ENCODE measurements around the gene UGT1A9.
A peak's percentile ranks its signal among the peaks of the same experiment; 100 is the strongest.
"Not testable (repeated sequence)": the region's sequence is repeated elsewhere in the genome, so short reads cannot be mapped to it uniquely, and the experiment has no call there.

Gene UGT1A9

DNA sequence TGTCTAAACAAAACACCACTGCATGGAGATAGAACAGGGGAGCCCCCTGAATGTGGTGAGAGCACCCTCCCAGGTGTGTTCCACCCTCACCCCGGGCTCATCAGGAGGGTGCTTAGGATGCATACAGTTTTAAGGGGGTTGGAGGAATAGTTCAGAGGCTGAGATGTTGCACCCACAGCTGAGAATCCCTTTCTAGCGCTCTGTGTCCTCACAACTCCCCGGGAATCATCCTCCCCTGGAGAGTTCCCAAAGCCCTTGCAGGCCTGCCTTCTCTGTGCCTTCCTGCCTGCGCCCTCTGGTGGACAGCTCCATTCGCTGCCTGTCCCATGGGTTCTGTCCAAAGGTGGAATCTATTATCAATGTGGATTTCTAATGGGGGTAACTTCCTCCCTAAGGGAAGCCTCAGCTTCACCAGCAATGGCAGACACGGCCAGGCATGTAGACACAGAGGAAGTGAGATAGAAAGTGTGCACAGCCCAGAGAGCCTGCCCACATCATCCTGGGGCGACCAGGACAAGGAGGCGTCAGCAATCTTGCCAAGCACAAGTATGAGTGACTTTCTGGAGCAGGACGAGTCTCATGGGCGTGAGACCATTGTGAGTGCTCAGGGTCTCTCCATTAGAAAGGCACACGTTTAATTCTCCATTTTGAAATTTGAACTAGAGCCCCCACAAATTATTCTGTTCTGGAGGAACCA, 39.8 kb downstream of the UGT1A9 start:
- peak; percentile 52 for DNase-seq (ENCODE audit: low spot score)

DNA sequence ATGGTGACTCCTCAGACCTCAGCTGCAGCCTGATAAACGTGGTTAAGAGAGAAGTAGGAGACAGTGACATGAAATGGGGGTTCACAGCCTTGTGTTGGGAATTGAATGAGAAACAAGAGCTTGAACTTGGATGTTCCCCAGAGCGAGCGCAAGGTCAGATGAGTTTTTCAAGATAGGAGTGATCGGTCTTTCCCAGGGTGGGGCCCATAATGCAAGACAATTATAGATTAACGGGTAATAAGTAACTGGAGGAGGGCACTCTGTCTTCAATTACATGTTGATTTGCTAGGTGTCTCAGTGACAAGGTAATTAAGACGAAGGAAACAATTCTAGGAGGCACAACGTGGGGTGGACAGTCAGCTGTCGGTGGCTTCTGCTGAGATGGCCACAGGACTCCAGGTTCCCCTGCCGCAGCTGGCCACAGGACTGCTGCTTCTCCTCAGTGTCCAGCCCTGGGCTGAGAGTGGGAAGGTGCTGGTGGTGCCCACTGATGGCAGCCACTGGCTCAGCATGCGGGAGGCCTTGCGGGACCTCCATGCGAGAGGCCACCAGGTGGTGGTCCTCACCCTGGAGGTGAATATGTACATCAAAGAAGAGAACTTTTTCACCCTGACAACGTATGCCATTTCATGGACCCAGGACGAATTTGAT, 41.0 kb downstream of the UGT1A9 start, which contains the start of gene UGT1A5:
Gene UGT1A5 (plus strand): TSS at position 297 of the 651 bp plus-strand sequence. CDS start 85 bp downstream, at position 382.
- DNase-seq (ENCODE audit: low spot score) = no peak

DNA sequence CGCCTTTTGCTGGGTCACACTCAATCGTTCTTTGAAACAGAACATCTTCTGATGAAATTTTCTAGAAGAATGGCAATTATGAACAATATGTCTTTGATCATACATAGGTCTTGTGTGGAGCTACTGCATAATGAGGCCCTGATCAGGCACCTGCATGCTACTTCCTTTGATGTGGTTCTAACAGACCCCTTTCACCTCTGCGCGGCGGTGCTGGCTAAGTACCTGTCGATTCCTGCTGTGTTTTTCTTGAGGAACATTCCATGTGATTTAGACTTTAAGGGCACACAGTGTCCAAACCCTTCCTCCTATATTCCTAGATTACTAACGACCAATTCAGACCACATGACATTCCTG, 41.5 kb downstream of the UGT1A9 start:
- no peak for DNase-seq (ENCODE audit: low spot score)

DNA sequence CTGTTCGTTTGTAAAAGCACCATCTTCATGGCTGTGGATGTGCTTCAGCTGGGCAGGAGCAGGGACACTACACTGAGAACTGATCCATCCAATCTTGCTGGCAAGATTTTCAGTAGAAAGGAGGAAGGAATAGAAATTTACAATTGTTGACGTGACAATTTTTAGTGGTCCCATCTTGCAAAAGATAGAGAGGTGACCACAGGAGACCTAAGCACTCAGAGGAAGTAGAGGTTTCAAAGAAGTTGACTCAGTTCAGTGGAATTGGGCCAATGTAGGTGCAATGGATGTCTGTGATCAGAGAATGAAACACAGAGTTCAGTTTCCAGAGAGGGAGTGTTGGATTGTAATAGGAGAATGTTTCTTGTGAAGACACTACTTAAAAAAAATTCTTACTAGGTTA, 42.4 kb downstream of the UGT1A9 start:
- no peak for DNase-seq (ENCODE audit: low spot score)

DNA sequence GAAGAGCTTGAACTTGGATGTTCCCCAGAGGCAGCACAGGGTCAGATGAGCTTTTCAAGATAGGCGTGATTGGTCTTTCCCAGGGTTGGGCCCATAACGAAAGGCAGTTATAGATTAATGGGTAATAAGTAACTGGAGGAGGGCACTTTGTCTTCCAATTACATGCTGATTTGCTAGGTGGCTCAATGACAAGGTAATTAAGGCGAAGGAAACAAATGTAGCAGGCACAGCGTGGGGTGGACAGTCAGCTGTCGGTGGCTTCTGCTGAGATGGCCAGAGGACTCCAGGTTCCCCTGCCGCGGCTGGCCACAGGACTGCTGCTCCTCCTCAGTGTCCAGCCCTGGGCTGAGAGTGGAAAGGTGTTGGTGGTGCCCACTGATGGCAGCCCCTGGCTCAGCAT, 46.9 kb downstream of the UGT1A9 start, which contains the start of gene UGT1A4:
Gene UGT1A4 (plus strand): TSS at position 185 of the 400 bp plus-strand sequence. CDS start 85 bp downstream, at position 270.
- DNase-seq (ENCODE audit: low spot score) = no peak

DNA sequence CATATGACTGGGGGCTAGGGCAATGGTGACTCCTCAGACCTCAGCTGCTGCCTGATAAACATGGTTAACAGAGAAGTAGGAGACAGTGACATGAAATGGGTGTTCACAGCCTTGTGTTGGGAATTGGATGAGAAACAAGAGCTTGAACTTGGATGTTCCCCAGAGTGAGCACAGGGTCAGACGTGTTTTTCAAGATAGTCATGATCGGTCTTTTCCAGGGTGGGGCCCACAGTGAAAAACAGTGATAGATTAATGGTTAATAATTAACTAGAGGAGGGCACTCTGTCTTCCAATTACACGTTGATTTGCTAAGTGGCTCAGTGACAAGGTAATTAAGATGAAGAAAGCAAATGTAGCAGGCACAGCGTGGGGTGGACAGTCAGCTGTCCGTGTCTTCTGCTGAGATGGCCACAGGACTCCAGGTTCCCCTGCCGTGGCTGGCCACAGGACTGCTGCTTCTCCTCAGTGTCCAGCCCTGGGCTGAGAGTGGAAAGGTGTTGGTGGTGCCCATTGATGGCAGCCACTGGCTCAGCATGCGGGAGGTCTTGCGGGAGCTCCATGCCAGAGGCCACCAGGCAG, 57.1 kb downstream of the UGT1A9 start, which contains the start of gene UGT1A3:
Gene UGT1A3 (plus strand): TSS at position 320 of the 579 bp plus-strand sequence. CDS start 85 bp downstream, at position 405.
- no peak for DNase-seq (ENCODE audit: low spot score)

DNA sequence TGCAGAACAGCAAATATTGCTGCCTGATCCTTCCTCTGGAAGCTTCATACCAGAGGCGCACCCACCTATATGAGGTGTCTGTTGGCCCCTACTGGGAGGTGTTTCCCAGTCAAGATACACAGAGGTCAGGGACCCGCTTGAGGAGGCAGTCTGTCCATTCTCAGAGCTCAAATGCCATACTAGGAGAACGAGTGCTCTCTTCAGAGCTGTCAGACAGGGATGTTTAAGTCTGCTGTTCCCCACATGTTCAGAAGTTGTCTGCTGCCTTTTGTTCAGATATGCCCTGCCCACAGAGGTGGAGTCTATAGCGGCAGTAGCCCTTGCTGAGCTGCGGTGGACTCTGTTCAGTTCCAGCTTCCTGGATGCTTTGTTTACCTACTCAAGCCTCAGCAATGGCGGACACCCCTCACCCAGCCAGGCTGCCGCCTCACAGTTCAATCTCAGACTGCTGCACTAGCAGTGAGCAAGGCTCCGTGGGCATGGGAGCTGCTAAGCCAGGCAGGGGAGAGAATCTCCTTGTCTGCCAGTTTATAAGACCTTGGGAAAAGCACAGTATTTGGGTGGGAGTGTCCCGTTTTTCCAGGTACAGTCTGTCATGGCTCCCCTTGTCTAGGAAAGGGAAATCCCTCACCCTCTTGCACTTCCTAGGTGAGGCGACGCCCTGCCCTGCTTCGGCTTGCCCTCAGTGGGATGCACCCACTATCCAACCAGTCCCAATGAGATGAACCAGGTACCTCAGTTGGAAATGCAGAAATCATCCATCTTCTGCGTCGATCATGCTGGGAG, 65.4 kb downstream of the UGT1A9 start:
- not testable (repeated sequence) for DNase-seq (ENCODE audit: low spot score)

DNA sequence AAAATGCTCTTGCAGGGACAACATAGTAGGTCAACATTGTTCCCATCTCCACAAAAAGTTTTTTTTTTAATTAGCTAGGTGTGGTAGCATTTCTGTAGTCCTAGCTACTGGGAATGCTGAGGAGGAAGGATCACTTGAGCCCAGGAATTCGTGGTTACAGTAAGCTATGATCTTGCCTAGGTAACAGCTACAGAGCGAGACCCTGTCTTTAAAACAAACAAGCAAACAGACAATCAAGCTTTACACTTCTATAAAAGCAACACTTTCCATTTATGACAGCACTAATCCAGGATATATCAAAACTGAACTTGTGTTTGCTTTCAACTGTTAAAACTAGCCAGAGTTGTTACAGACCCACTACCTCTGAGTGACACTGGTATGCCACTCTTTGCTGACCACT, 69.2 kb downstream of the UGT1A9 start:
- DNase-seq (ENCODE audit: low spot score) = no peak

DNA sequence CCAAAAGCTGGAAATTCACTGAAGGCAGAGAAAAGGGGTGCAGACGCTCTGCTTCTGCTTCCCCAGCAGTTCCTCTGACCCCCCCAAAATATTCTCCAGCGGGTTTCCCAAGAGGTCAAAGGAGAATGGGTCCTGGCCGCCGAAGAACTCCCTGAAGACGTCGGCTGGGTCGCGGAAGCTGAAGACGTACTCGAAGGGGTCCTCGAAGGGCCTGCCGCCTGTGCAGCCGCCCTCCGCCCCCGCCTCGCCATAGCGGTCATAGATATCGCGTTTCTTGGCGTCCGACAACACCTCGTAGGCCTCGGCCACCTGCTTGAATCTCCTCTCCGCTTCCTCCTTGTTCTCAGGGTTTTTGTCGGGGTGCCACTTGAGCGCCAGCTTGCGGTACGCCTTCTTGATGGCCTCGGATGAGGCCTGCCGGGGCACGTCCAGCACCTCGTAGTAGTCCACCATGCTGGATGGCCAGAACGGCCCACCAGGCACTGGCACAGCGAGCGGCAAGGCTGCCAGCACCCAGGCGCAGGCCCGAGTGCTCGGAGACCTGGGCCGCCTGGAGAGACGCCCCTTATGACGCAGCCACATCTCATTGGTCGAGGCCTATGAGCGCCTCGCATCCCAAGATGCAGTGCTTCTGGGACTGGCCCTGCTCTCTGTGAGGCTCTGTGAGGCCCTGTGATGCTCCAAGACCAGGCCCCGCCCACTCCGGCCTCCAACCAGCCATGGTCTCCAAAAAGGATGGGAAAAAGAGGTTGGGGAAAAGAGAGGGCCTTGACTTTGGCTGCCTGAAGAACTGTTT, 72.0 kb downstream of the UGT1A9 start:
- DNase-seq (ENCODE audit: low spot score) = no peak

DNA sequence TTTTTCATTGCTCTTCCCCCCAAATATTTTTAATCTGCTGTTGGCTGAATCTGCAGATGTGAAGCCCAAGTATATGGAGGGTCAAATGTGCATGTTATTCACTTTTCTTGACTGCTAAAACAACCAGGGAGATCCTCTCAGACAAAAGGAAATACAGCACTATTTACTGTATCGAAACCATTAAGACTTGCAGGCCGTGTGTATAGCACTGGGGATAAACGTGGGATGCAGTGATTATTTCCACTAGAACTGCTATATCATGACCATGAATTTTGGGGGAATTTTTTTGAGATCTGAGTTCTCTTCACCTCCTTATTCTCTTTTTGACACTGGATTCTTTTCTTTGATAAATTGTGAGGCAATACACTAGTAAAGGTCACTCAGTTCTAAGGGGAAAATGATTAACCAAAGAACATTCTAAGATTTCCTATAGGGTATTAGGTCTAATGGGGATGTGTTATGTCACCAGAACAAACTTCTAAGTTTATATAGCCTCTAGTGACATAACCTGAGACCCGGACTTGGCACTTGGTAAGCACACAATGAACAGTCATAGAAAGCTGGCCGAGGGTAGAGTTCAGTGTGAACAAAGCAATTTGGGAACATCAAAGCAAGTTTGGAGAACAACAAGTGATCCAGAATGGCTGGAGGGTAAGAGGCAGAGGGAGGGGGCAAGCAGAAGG, 73.5 kb downstream of the UGT1A9 start:
- DNase-seq (ENCODE audit: low spot score) = no peak

DNA sequence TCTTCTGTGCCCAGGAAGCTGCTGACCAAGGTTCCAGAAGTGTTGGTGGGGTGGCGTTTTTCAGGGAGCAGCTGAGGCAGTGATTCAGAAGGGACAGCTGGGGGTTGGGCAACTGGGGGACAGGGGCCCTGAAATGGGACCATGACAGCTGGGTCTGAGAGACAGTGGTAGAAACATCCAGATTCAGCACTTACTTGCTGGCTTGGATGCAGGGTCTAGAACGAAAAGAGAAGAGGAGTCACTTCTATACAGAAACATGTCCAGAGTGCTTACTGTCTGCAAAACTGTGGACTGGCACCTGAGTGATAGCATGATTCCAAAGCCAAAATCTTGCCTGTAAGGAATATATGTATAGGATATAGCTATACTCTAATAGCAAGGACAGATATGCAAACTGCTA, 74.1 kb downstream of the UGT1A9 start:
- not testable (repeated sequence) for DNase-seq (ENCODE audit: low spot score)

DNA sequence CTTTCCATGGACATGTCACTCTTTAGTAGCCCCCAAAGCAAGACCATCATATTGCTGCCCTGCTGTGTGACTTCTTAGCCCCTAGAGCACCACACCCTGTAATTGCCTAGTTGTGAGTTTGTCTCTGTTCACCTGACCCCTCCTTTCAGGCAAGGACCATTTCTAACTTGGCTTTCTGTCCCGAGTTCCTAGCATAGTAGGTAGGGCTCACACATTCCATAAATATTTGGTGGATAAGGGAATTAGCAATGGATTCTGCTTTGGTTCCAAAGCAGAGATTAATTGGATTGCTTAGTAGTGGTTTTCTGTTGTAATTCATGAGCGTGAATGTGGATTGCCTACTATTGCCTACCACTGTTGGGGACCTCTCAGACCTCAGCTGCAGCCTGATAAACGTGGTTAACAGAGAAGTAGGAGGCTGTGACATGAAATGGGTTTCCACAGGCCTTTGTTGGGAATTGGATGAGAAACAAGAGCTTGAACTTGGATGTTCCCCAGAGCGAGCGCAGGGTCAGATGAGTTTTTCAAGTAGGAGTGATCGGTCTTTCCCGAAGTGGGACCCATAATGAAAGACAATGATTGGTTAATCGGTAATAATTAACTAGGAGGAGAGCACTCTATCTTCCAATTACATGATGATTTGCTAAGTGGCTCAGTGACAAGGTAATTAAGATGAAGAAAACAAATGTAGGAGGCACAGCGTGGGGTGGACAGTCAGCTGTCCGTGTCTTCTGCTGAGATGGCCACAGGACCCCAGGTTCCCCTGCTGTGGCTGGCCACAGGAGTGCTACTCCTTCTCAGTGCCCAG, 75.0 kb downstream of the UGT1A9 start:
- DNase-seq (ENCODE audit: low spot score) = no peak

DNA sequence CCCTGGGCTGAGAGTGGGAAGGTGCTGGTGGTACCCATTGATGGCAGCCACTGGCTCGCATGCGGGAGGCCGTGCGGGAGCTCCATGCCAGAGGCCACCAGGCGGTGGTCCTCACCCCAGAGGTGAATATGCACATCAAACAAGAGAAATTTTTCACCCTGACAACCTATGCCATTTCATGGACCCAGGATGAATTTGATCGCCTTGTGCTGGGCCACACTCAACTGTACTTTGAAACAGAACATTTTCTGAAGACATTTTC, 75.5 kb downstream of the UGT1A9 start:
- no peak for DNase-seq (ENCODE audit: low spot score)

DNA sequence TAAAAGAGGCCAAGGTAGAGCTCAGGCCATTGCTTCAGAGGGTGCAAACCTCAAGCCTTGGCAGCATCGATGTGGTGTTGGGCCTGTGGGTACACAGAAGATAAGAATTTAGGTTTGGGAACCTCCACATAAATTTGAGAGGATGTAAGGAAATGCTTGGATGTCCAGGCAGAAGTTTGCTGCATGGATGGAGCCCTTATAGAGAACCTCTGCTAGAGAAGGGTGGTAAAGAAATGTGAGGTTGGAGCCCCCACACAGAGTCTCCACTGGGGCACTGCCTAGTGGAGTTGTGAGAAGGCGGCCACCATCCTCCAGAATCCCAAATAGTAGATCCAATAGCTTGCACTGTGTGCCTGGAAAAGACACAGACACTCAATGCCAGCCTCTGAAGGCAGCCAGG, 79.0 kb downstream of the UGT1A9 start:
- not testable (repeated sequence) for DNase-seq (ENCODE audit: low spot score)

DNA sequence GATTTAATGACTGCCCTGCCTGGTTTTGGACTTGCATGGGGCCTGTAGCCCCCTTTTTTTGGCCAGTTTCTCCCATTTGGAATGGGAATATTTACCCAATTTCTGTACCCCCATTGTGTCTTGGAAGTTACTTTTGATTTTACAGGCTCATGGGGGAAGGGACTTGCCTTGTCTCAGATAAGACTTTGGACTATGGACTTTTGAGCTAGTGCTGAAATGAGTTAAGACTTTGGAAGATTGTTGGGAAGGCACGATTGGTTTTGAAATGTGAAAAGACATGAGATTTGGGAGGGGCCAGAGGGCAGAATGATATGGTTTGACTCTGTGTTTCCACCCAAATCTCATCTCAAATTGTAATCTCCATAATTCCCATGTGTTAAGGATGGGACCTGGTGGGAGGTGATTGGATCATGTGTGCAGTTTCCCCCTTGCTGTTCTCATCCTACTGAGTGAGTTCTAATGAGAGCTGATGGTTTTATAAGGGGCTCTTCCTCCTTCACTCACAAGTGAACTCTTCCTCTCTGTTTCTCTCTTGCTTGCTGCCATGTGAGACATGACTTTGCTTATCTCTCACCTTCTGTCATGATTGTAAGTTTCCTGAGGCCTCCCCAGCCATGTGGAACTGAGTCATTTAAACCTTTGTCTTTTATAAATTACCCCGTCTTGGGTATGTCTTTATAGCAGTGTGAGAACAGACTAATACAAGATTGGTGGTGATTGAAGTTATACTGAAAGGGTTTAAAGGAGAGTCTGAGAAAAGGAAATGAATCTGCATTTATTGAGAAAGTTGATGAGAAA, 79.7 kb downstream of the UGT1A9 start:
- DNase-seq (ENCODE audit: low spot score) = not testable (repeated sequence)

DNA sequence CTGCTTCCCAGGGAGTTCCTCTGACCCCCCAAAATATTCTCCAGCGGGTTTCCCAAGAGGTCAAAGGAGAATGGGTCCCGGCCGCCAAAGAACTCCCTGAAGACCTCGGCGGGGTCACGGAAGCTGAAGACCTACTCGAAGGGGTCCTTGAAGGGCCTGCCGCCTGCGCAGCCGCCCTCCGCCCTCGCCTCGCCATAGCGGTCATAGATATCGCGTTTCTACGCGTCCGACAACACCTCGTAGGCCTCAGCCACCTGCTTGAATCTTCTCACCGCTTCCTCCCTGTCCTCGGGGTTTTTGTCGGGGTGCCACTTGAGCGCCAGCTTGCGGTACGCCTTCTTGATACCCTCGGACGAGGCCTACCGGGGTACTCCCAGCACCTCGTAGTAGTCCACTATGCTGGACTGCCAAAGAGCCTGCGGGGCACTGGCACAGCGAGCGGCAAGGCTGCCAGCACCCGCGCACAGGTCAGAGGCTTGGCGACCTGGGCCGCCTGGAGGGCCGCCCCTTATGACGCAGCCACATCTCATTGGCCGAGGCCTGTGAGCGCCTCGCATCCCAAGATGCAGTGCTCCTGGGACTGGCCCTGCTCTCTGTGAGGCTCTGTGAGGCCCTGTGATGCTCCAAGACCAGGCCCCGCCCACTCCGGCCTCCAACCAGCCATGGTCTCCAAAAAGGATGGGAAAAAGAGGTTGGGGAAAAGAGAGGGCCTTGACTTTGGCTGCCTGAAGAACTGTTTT, 83.3 kb downstream of the UGT1A9 start:
- DNase-seq (ENCODE audit: low spot score) = no peak

DNA sequence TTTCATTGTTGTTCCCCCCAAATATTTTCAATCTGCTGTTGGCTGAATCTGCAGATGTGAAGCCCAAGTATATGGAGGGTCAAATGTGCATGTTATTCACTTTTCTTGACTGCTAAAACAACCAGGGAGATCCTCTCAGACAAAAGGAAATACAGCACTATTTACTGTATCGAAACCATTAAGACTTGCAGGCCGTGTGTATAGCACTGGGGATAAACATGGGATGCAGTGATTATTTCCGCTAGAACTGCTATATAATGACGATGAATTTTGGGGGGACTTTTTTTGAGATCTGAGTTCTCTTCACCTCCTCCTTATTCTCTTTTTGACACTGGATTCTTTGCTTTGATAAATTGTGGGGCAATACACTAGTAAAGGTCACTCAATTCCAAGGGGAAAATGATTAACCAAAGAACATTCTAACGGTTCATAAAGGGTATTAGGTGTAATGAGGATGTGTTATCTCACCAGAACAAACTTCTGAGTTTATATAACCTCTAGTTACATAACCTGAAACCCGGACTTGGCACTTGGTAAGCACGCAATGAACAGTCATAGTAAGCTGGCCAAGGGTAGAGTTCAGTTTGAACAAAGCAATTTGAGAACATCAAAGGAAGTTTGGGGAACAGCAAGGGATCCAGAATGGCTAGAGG, 84.9 kb downstream of the UGT1A9 start:
- no peak for DNase-seq (ENCODE audit: low spot score)

DNA sequence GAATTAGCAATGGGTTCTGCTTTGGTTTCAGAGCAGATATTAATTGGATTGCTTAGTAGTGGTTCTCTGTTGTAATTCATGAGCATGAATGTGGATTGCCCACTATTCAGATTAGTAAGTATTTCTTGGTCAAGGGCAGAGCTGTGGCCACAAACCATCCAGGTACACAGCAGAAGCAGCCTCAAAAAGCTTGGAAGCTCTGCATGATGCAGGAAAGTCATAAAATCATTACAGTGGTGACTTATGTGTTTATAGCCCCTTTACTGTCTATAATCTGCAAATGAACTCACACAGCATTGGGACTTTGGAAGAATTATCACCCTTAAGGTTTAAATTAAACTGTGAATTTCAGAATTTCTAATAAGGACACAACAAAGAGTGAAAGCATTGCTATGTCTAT, 86.4 kb downstream of the UGT1A9 start:
- DNase-seq (ENCODE audit: low spot score) = no peak
